Testis (tissue), 2 donors: ENCODE measurements around the gene MPRIP.

Source experiments
- CTCF ChIP-seq, 3 experiments: fragments of 450-650 bp in 2 of 3; fragments of 200-600 bp in 1 of 3; sonication (generic) in 1 of 3; IDR thresholded peaks; one replicate each; pipeline ENCODE4 v1.5.1; 2016 to 2019; ENCODE audit warnings: antibody characterized with exemption in 3 of 3, mild to moderate bottlenecking in 2 of 3, moderate library complexity in 1 of 3
- POLR2A ChIP-seq: fragments of 450-650 bp; IDR thresholded peaks from one replicate; pipeline ENCODE4 v1.6.1; 2017; ENCODE audit warnings: antibody characterized with exemption, mild to moderate bottlenecking, moderate library complexity

DNA sequence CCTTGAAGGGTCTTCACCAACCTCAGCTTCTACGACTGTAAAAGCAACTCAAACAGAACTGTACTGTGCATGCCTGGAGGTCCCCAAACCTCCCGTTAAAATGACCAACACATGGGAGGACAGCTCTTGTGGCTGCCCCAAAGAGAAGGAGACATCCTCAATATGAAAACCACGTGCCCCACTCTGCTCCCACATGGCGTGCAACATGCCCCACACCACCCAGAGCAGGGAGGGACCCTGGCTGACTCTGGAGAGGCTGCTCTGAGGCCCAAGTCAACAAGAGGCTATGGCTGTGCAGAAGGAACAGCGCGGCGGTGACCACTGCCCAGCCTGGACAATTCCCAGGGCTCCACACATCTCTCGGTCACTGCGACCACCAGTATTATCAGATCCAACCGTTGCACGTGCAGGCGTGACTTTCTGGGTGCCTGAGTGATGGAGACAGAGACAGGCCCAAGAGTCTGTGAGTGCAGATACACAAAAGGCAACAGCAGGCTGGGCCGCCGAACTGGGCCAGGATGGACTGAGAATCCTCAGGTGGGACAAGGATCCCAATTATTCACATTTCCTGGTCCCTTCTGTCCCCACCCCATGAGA, 162.5 kb downstream of the MPRIP start:
- TF ChIP-seq CTCF (IDR thresholded peaks at IDR 0.05): no peak
- no peak for TF ChIP-seq POLR2A
